IMR-90 (cell line): ENCODE results near the gene ADAMTS20. TPM values are rescaled to one million over a fixed set of nuclear protein-coding genes. Genes with fewer than 3 reads are reported as not detected.

Experiments used
- ATAC-seq: fragments of 200-7000 bp; cut with Tn5 transposase; 2 replicates; pipeline ENCODE4 v1.9.1; 2020; ENCODE audit warnings: low read depth, mild to moderate bottlenecking, moderate library complexity
- BruUV-seq: library from RNA; stranded (reverse); fragments of 400-500 nt; replicated peaks from 2 replicates; lab custom pipeline; 2021; lab: Mats Ljungman, UMichigan
- CTCF ChIA-PET: fragments of 300-600 bp; formaldehyde crosslinking; extraction: SDS; loops from one replicate; lab custom pipeline; 2021; ENCODE audit warnings: antibody characterized with exemption; lab: Yijun Ruan, JAX
- POLR2A ChIA-PET: fragments of 300-600 bp; sonication (Branson Sonifier 250); formaldehyde crosslinking; loops from one replicate; lab custom pipeline; 2022; ENCODE audit warnings: antibody characterized with exemption; ENCODE audit not compliant: unreplicated experiment; lab: Charles Lee
- DNase-seq: peaks from one replicate; pipeline ENCODE4 v3.0.0; 2013
- H2AFZ ChIP-seq: replicated peaks from 2 replicates; pipeline ENCODE3; 2013; ENCODE audit warnings: low read length, mild to moderate bottlenecking; ENCODE audit not compliant: poor library complexity
- H2AK5ac ChIP-seq: 2 replicates; pipeline ENCODE4 v1.6.1; 2013; ENCODE audit warnings: low read depth, low read length, inconsistent platforms
- H2AK9ac ChIP-seq: replicated peaks from 2 replicates; pipeline ENCODE3; 2013; ENCODE audit warnings: mild to moderate bottlenecking, low read depth, low read length, moderate library complexity; ENCODE audit not compliant: poor library complexity
- H2BK120ac ChIP-seq: 2 replicates; pipeline ENCODE4 v1.6.1; 2013; ENCODE audit warnings: low read depth, low read length, inconsistent platforms
- H2BK15ac ChIP-seq: 3 replicates; pipeline ENCODE4 v1.6.1; 2013; ENCODE audit warnings: low read depth, low read length, inconsistent platforms
- H2BK20ac ChIP-seq: 2 replicates; pipeline ENCODE4 v1.6.1; 2013; ENCODE audit warnings: low read depth, mild to moderate bottlenecking, inconsistent platforms, low read length, moderate library complexity
- H2BK5ac ChIP-seq: 2 replicates; pipeline ENCODE4 v1.6.1; 2013; ENCODE audit warnings: mild to moderate bottlenecking, low read depth, low read length, inconsistent platforms; ENCODE audit not compliant: poor library complexity, severe bottlenecking
- H3K14ac ChIP-seq: replicated peaks from 2 replicates; pipeline ENCODE4 v1.6.1; 2013; ENCODE audit warnings: low read depth, low read length, inconsistent platforms
- H3K18ac ChIP-seq: 2 replicates; pipeline ENCODE4 v1.6.1; 2013; ENCODE audit warnings: low read depth, low read length, control low read depth
- H3K23ac ChIP-seq: 2 replicates; pipeline ENCODE4 v1.6.1; 2013; ENCODE audit warnings: low read depth, low read length, inconsistent platforms
- H3K27ac ChIP-seq: 2 replicates; pipeline ENCODE4 v1.5.1; 2013; ENCODE audit warnings: mild to moderate bottlenecking, control low read depth, low read length; ENCODE audit not compliant: insufficient read depth
- H3K27me3 ChIP-seq: 2 replicates; pipeline ENCODE4 v1.6.1; 2013; ENCODE audit warnings: low read length; ENCODE audit not compliant: control insufficient read depth, insufficient read depth
- H3K36me3 ChIP-seq: 2 replicates; pipeline ENCODE4 v1.6.1; 2013; ENCODE audit warnings: low read length, mixed read lengths; ENCODE audit not compliant: control insufficient read depth, insufficient read depth
- H3K4ac ChIP-seq: 2 replicates; pipeline ENCODE4 v1.6.1; 2013; ENCODE audit warnings: low read depth, low read length, inconsistent platforms
- H3K4me1 ChIP-seq: 2 replicates; pipeline ENCODE4 v1.6.1; 2013; ENCODE audit warnings: low read length, mixed read lengths; ENCODE audit not compliant: control insufficient read depth, insufficient read depth
- H3K4me2 ChIP-seq: 2 replicates; pipeline ENCODE4 v1.6.1; 2013; ENCODE audit warnings: low read depth, mild to moderate bottlenecking, control low read depth, low read length, moderate library complexity
- H3K4me3 ChIP-seq: 2 replicates; pipeline ENCODE4 v1.5.1; 2013; ENCODE audit warnings: low read depth, mild to moderate bottlenecking, control low read depth, low read length, moderate library complexity; ENCODE audit not compliant: insufficient read depth
- H3K56ac ChIP-seq: 2 replicates; pipeline ENCODE4 v1.6.1; 2013; ENCODE audit warnings: low read length, inconsistent platforms; ENCODE audit not compliant: insufficient read depth; ENCODE audit errors: extremely low read depth
- H3K79me1 ChIP-seq, 2 experiments: 2 replicates each; pipeline ENCODE4 v1.6.1; 2013; ENCODE audit warnings: low read length in 2 of 2, inconsistent platforms in 1 of 2, low read depth in 1 of 2
- H3K9ac ChIP-seq: 2 replicates; pipeline ENCODE4 v1.6.1; 2013; ENCODE audit warnings: low read depth, low read length, control low read depth
- H3K9me1 ChIP-seq: 2 replicates; pipeline ENCODE4 v1.6.1; 2013; ENCODE audit warnings: low read length, inconsistent platforms; ENCODE audit not compliant: insufficient read depth
- H3K9me3 ChIP-seq: 2 replicates; pipeline ENCODE4 v1.6.1; 2013; ENCODE audit warnings: low read length; ENCODE audit not compliant: control insufficient read depth, insufficient read depth
- H4K20me1 ChIP-seq: 2 replicates; pipeline ENCODE4 v1.6.1; 2013; ENCODE audit warnings: low read length, inconsistent platforms; ENCODE audit not compliant: insufficient read depth
- H4K5ac ChIP-seq: 2 replicates; pipeline ENCODE4 v1.6.1; 2013; ENCODE audit warnings: mild to moderate bottlenecking, low read depth, low read length, control low read depth
- H4K8ac ChIP-seq, 2 experiments: 2 replicates each; pipeline ENCODE4 v1.6.1; 2013; ENCODE audit warnings: low read depth in 2 of 2, low read length in 2 of 2, control low read depth in 1 of 2, inconsistent platforms in 1 of 2
- H4K91ac ChIP-seq: 2 replicates; pipeline ENCODE4 v1.6.1; 2013; ENCODE audit warnings: low read depth, low read length, inconsistent platforms; ENCODE audit not compliant: insufficient read depth
- BHLHE40 ChIP-seq: fragments of 150-350 bp; IDR thresholded peaks from 2 replicates; pipeline ENCODE4 v1.6.1; 2016; ENCODE audit warnings: mild to moderate bottlenecking, low read depth, low read length
- CEBPB ChIP-seq: IDR thresholded peaks from 2 replicates; pipeline ENCODE4 v1.6.1; 2012; ENCODE audit warnings: low read depth, low read length, improper control_type of control experiment
- CHD1 ChIP-seq: IDR thresholded peaks from 2 replicates; pipeline ENCODE4 v1.6.1; 2012; ENCODE audit warnings: low read depth, low read length, improper control_type of control experiment
- FOS ChIP-seq: fragments of 150-350 bp; IDR thresholded peaks from 2 replicates; pipeline ENCODE4 v1.6.1; 2016; ENCODE audit warnings: low read depth, low read length
- MAFK ChIP-seq: IDR thresholded peaks from 2 replicates; pipeline ENCODE4 v1.6.1; 2012; ENCODE audit warnings: low read depth, low read length, improper control_type of control experiment
- MAZ ChIP-seq: IDR thresholded peaks from 2 replicates; pipeline ENCODE4 v1.6.1; 2012; ENCODE audit warnings: low read depth, mild to moderate bottlenecking, low read length, improper control_type of control experiment, moderate library complexity, borderline replicate concordance
- MXI1 ChIP-seq: IDR thresholded peaks from 2 replicates; pipeline ENCODE4 v1.6.1; 2012; ENCODE audit warnings: low read depth, mild to moderate bottlenecking, low read length, moderate library complexity, borderline replicate concordance
- NFE2L2 ChIP-seq: fragments of 150-350 bp; IDR thresholded peaks from 2 replicates; pipeline ENCODE4 v1.6.1; 2016; ENCODE audit warnings: low read depth, mild to moderate bottlenecking, low read length
- POLR2A ChIP-seq: IDR thresholded peaks from 2 replicates; pipeline ENCODE4 v1.6.1; 2012; ENCODE audit warnings: mild to moderate bottlenecking, low read depth, low read length
- RAD21 ChIP-seq: IDR thresholded peaks from 2 replicates; pipeline ENCODE4 v1.6.1; 2012; ENCODE audit warnings: low read length, improper control_type of control experiment
- RCOR1 ChIP-seq: IDR thresholded peaks from 2 replicates; pipeline ENCODE4 v1.6.1; 2012; ENCODE audit warnings: mild to moderate bottlenecking, low read length, improper control_type of control experiment; ENCODE audit not compliant: insufficient replicate concordance
- RFX5 ChIP-seq: IDR thresholded peaks from 2 replicates; pipeline ENCODE4 v1.8.0; 2012; ENCODE audit warnings: low read depth, mild to moderate bottlenecking, low read length, moderate library complexity
- SMC3 ChIP-seq: fragments of 150-350 bp; IDR thresholded peaks from 2 replicates; pipeline ENCODE4 v1.6.1; 2016; ENCODE audit warnings: low read depth, mild to moderate bottlenecking, antibody characterized with exemption, low read length, moderate library complexity
- WGBS, 2 experiments: methylation state at CpG; one replicate each; pipeline versions ENCODE4 v1.1.5 to v1.1.7; 2013; ENCODE audit warnings: missing lambda C conversion rate in 2 of 2; ENCODE audit not compliant: insufficient read length in 1 of 2; ENCODE audit errors: extremely low coverage in 2 of 2; 5-methylcytosine and 5-hydroxymethylcytosine counted together
- dilution Hi-C: fragments of 300-500 bp; cut with HindIII; formaldehyde crosslinking; loops from one replicate; pipeline ENCODE4 v1.14.3; 2018; ENCODE audit warnings: low sequenced_read_pairs; ENCODE audit not compliant: unreplicated experiment
- in situ Hi-C: fragments of 300-500 bp; cut with MboI; formaldehyde crosslinking; loops from 3 replicates; pipeline ENCODE4 v1.14.3; 2019; ENCODE audit warnings: low sequenced_read_pairs, inconsistent platforms, mixed read lengths
- intact Hi-C: fragments of 100-400 bp; cut with micrococcal nuclease; formaldehyde crosslinking; loops from 2 replicates; pipeline ENCODE4 v1.10.0; 2022
- polyA plus RNA-seq, 3 experiments: library from polyadenylated mRNA; depleted of rRNA; stranded (reverse); fragments of >200 nt; gene quantifications; 2 replicates each; pipeline ENCODE4 v1.2.3, GENCODE V29; 2012; ENCODE audit warnings: low replicate concordance in 1 of 3
- total RNA-seq: library from RNA; depleted of rRNA; stranded (reverse); fragments of >200 nt; gene quantifications from 2 replicates; pipeline ENCODE4 v1.2.3, GENCODE V29; 2012
- TF ChIP-seq, protein P1 (sequence below): fragments of 150-350 bp; IDR thresholded peaks from 2 replicates; pipeline ENCODE4 v1.6.1; 2017; ENCODE audit warnings: mild to moderate bottlenecking, antibody characterized with exemption, low read length, low read depth
- TF ChIP-seq, protein P2 (sequence below): conservative IDR thresholded peaks from 2 replicates; pipeline ENCODE4 v1.5.1; 2012; ENCODE audit warnings: mild to moderate bottlenecking, low read depth, low read length, improper control_type of control experiment
- TF ChIP-seq, protein P3 (sequence below): fragments of 150-350 bp; IDR thresholded peaks from 2 replicates; pipeline ENCODE4 v1.6.1; 2016; ENCODE audit warnings: low read depth, mild to moderate bottlenecking, low read length, moderate library complexity, borderline replicate concordance

Gene ADAMTS20
- total and polyA plus RNA-seq, 2 of the 4 experiments (the other 2 are of a cell fraction): not detected

DNA sequence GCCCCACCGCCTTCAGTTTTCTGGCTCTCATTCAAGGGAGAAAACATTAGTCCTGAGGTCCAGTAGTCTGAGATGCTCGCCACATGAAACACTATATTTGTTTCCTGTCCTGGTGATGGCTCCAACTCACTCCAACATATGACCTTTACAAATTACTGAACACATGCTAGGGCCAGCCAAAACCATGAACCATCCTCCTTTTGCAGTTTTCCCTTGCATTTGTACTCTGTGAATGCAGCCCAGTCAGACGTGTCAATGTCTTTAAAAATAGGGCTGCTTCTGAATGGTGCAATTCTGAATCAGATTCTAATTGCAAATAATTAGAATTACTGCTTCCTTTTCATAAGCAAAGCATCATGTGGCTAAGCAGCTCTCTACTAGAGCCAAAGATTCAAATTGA, 36.0 kb downstream of the ADAMTS20 start:
- H3K9me1 ChIP-seq: no peaks in the 10 kb centered on the region
- no peak overlapping the region for H3K18ac ChIP-seq
- H2AK5ac ChIP-seq: no peak overlapping the region
- H4K8ac ChIP-seq: no peak overlapping the region
- no peak overlapping the region for H2BK20ac ChIP-seq
- no peak overlapping the region for H3K27ac ChIP-seq
- H3K14ac ChIP-seq: no peak overlapping the region
- no peak overlapping the region for H2BK15ac ChIP-seq
- BruUV-seq: no TSS peak
- no peaks in the 10 kb centered on the region for H3K79me1 ChIP-seq
- H3K4me1 ChIP-seq: no peaks in the 10 kb centered on the region
- no peak overlapping the region for H3K4me2 ChIP-seq
- H4K5ac ChIP-seq: no peak overlapping the region
- H2BK120ac ChIP-seq: no peak overlapping the region
- H3K56ac ChIP-seq: no peak overlapping the region
- WGBS, 2 experiments: no CpG with 5 or more reads among the region's 3 CpGs
- no peak overlapping the region for H4K91ac ChIP-seq
- H3K4me3 ChIP-seq: no peak overlapping the region
- H2BK5ac ChIP-seq: no peak overlapping the region
- H2AK9ac ChIP-seq: no peak overlapping the region
- H3K9ac ChIP-seq: no peak overlapping the region
- ChIA-PET CTCF (no interaction called here), POLR2A (no interaction called here)
- DNase-seq (no peak), ATAC-seq (no peak)
- in situ Hi-C loops: no loop called here
- no peaks in the 10 kb centered on the region for H3K27me3 ChIP-seq
- H3K36me3 ChIP-seq: no peaks in the 10 kb centered on the region
- no peaks in the 10 kb centered on the region for H3K9me3 ChIP-seq
- H2AFZ ChIP-seq: no peak overlapping the region
- dilution Hi-C loops: no loop called here
- H3K23ac ChIP-seq: no peak overlapping the region
- H3K4ac ChIP-seq: no peak overlapping the region
- intact Hi-C loops: no loop called here
- H4K20me1 ChIP-seq: no peaks in the 10 kb centered on the region
- TF ChIP-seq FOS (no peak), SMC3 (no peak), NFE2L2 (no peak), RFX5 (no peak), CHD1 (no peak), POLR2A (no peak), BHLHE40 (no peak), MAZ (no peak), RAD21 (no peak), MXI1 (no peak), MAFK (no peak), CEBPB (no peak), RCOR1 (no peak)
- TF ChIP-seq, protein P1, sequence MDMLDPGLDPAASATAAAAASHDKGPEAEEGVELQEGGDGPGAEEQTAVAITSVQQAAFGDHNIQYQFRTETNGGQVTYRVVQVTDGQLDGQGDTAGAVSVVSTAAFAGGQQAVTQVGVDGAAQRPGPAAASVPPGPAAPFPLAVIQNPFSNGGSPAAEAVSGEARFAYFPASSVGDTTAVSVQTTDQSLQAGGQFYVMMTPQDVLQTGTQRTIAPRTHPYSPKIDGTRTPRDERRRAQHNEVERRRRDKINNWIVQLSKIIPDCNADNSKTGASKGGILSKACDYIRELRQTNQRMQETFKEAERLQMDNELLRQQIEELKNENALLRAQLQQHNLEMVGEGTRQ: no peak
- TF ChIP-seq, protein P2, sequence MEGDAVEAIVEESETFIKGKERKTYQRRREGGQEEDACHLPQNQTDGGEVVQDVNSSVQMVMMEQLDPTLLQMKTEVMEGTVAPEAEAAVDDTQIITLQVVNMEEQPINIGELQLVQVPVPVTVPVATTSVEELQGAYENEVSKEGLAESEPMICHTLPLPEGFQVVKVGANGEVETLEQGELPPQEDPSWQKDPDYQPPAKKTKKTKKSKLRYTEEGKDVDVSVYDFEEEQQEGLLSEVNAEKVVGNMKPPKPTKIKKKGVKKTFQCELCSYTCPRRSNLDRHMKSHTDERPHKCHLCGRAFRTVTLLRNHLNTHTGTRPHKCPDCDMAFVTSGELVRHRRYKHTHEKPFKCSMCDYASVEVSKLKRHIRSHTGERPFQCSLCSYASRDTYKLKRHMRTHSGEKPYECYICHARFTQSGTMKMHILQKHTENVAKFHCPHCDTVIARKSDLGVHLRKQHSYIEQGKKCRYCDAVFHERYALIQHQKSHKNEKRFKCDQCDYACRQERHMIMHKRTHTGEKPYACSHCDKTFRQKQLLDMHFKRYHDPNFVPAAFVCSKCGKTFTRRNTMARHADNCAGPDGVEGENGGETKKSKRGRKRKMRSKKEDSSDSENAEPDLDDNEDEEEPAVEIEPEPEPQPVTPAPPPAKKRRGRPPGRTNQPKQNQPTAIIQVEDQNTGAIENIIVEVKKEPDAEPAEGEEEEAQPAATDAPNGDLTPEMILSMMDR: no peak
- TF ChIP-seq, protein P3, sequence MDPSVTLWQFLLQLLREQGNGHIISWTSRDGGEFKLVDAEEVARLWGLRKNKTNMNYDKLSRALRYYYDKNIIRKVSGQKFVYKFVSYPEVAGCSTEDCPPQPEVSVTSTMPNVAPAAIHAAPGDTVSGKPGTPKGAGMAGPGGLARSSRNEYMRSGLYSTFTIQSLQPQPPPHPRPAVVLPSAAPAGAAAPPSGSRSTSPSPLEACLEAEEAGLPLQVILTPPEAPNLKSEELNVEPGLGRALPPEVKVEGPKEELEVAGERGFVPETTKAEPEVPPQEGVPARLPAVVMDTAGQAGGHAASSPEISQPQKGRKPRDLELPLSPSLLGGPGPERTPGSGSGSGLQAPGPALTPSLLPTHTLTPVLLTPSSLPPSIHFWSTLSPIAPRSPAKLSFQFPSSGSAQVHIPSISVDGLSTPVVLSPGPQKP: no peak
